Testis (tissue), 3 donors: ENCODE results near the gene SWSAP1. TPM values are rescaled to one million over a fixed set of nuclear protein-coding genes. Genes with fewer than 3 reads are reported as not detected.

ENCODE experiments used
- DNase-seq: peaks from one replicate; pipeline ENCODE4 v3.0.0-alpha.2; 2019
- H3K27ac ChIP-seq, 2 donors: fragments of 200-600 bp; sonication (generic); one replicate each; pipeline ENCODE4 v1.5.1; 2019
- H3K27me3 ChIP-seq: fragments of 200-600 bp; sonication (generic); one replicate; pipeline ENCODE4 v1.5.1; 2019
- H3K36me3 ChIP-seq: fragments of 200-600 bp; sonication (generic); one replicate; pipeline ENCODE4 v1.5.1; 2017; ENCODE audit warnings: low read depth; ENCODE audit errors: missing control alignments
- H3K4me1 ChIP-seq: fragments of 200-600 bp; sonication (generic); one replicate; pipeline ENCODE4 v1.5.1; 2019
- H3K4me3 ChIP-seq, 2 donors: fragments of 200-600 bp; sonication (generic); one replicate each; pipeline ENCODE4 v1.5.1; 2017 to 2019
- H3K9me3 ChIP-seq: fragments of 200-600 bp; sonication (generic); one replicate; pipeline ENCODE4 v1.5.1; 2017
- CTCF ChIP-seq, 3 experiments: fragments of 450-650 bp in 2 of 3; fragments of 200-600 bp in 1 of 3; sonication (generic) in 1 of 3; IDR thresholded peaks; one replicate each; pipeline ENCODE4 v1.5.1; 2016 to 2019; ENCODE audit warnings: antibody characterized with exemption in 3 of 3, mild to moderate bottlenecking in 2 of 3, moderate library complexity in 1 of 3
- POLR2A ChIP-seq: fragments of 450-650 bp; IDR thresholded peaks from one replicate; pipeline ENCODE4 v1.6.1; 2017; ENCODE audit warnings: antibody characterized with exemption, mild to moderate bottlenecking, moderate library complexity
- WGBS, 2 donors: methylation state at CpG; one replicate each; pipeline ENCODE4 v1.1.5; 2018; 5-methylcytosine and 5-hydroxymethylcytosine counted together
- intact Hi-C: fragments of 100-400 bp; cut with DNase I; formaldehyde crosslinking; loops from one replicate; pipeline ENCODE4 v1.15.1; 2023; ENCODE audit warnings: low total_unique reads
- polyA plus RNA-seq: library from polyadenylated mRNA; stranded (reverse); fragments of 350-450 nt; fragmentation: Illumina TruSeq; extraction: RNeasy Lipid Tissue Mini Kit (QIAGEN cat#74804); gene quantifications from one replicate; pipeline ENCODE4 v1.2.3, GENCODE V29; 2014; ENCODE audit warnings: low read depth, low replicate concordance; ENCODE audit not compliant: insufficient read depth
- total RNA-seq, 2 donors: library from RNA; depleted of rRNA; stranded (reverse); fragments of >200 nt; gene quantifications; one replicate each; pipeline ENCODE4 v1.2.3, GENCODE V29; 2016

Gene SWSAP1
- total and polyA plus RNA-seq, 3 donors from 2014 or later, result 4.9 to 7.0 (median 6.5) TPM

- no peaks in the 10 kb centered on the region for H3K27me3 ChIP-seq
These were observed 36.2 kb downstream of the SWSAP1 start for GRCh38 chr19:11410682-11411081.

GRCh38 chr19:11414544-11414943, 40.1 kb downstream of the SWSAP1 start:
- 80 to 83% methylated on average over 2 of the region's 2 CpGs for WGBS, 2 donors
- Histone ChIP-seq H3K27me3 (no peaks in the 10 kb centered on the region), H3K27ac (no peak overlapping the region), H3K36me3 (no peaks in the 10 kb centered on the region), H3K4me3 (no peak overlapping the region), H3K9me3 (no peaks in the 10 kb centered on the region), H3K4me1 (no peaks in the 10 kb centered on the region)
- intact Hi-C loops, result no loop called here
- DNase-seq, result no peak
- TF ChIP-seq CTCF (IDR thresholded peaks at IDR 0.05), result no peak
- no peak for TF ChIP-seq POLR2A

More at GRCh38 chr19:11410682-11411081, 36.2 kb downstream of the SWSAP1 start:
- WGBS, 2 donors, result 80% methylated on average over 8 of the region's 8 CpGs
- DNase-seq, result no peak
- no peak overlapping the region for H3K4me3 ChIP-seq
- no peaks in the 10 kb centered on the region for H3K36me3 ChIP-seq
- H3K9me3 ChIP-seq, result no peaks in the 10 kb centered on the region
- no peak for TF ChIP-seq CTCF (IDR thresholded peaks at IDR 0.05)
- TF ChIP-seq POLR2A, result no peak
- H3K27ac ChIP-seq, result no peak overlapping the region
- H3K4me1 ChIP-seq, result no peaks in the 10 kb centered on the region
- intact Hi-C loops, result no loop called here

- TF ChIP-seq CTCF (IDR thresholded peaks at IDR 0.05), result no peak
These were observed 42.0 kb downstream of the SWSAP1 start for GRCh38 chr19:11416346-11417052.

GRCh38 chr19:11418094-11418548, 43.7 kb downstream of the SWSAP1 start:
- Histone ChIP-seq H3K4me1 (peaks cover 16% of the 10 kb centered on the region), H3K36me3 (no peaks in the 10 kb centered on the region), H3K27ac (no peak overlapping the region), H3K27me3 (no peaks in the 10 kb centered on the region), H3K9me3 (no peaks in the 10 kb centered on the region), H3K4me3 (peak overlapping the region; percentile 5 to 27)
- 15 to 16% methylated on average over 11 to 13 of the region's 16 CpGs for WGBS, 2 donors
- TF ChIP-seq CTCF (IDR thresholded peaks at IDR 0.05), result no peak
- TF ChIP-seq POLR2A, result no peak
- intact Hi-C loops, result no loop called here
- DNase-seq, result no peak

More at GRCh38 chr19:11416346-11417052, 42.0 kb downstream of the SWSAP1 start:
- H3K9me3 ChIP-seq, result no peaks in the 10 kb centered on the region
- no peaks in the 10 kb centered on the region for H3K36me3 ChIP-seq
- no peak overlapping the region for H3K27ac ChIP-seq
- 90 to 91% methylated on average over 17 of the region's 17 CpGs for WGBS, 2 donors
- no peaks in the 10 kb centered on the region for H3K27me3 ChIP-seq
- H3K4me3 ChIP-seq, result no peak overlapping the region
- H3K4me1 ChIP-seq, result peaks cover 8% of the 10 kb centered on the region
- no peak for DNase-seq
- intact Hi-C loops, result no loop called here
